Measurements from ENCODE around the gene CACNG8. TPM values are rescaled to one million over a fixed set of nuclear protein-coding genes. Genes with fewer than 3 reads are reported as not detected.

The CACNG8 gene
- total RNA-seq, 1 experiment from 2014 or later, result 12.5 TPM

DNA sequence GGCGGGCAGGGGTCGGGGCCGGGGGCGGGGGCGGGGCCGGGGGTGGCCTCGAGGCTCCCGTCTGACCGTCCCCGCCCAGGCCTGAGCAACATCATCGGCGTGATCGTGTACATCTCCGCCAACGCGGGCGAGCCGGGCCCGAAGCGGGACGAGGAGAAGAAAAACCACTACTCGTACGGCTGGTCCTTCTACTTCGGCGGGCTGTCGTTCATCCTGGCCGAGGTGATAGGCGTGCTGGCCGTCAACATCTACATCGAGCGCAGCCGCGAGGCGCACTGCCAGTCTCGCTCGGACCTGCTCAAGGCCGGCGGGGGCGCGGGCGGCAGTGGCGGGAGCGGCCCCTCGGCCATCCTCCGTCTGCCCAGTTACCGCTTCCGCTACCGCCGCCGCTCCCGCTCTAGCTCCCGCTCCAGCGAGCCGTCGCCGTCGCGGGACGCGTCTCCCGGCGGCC, 19.3 kb downstream of the CACNG8 start (continued):
- TF ChIP-seq TCF7 (CRISPR knock-in tag; IDR thresholded peaks at IDR 0.05; ENCODE audit: low read depth) (0 out of 2 replicates have a peak, but pooled peaks have one; percentile 27), MYBL2 (CRISPR knock-in tag; IDR thresholded peaks at IDR 0.05) (0 out of 2 replicates have a peak, but pooled peaks have one; percentile 43), ZNF532 (CRISPR knock-in tag; IDR thresholded peaks at IDR 0.05; ENCODE audit: borderline replicate concordance) (no peak)
- TF ChIP-seq, protein P1, sequence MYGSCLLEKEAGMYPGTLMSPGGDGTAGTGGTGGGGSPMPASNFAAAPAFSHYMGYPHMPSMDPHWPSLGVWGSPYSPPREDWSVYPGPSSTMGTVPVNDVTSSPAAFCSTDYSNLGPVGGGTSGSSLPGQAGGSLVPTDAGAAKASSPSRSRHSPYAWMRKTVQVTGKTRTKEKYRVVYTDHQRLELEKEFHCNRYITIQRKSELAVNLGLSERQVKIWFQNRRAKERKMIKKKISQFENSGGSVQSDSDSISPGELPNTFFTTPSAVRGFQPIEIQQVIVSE (CRISPR knock-in tag; IDR thresholded peaks at IDR 0.05; ENCODE audit: borderline replicate concordance), result no peak

GRCh38 chr19:53982611-53983010, 19.9 kb downstream of the CACNG8 start:
- H3K27ac Mint-ChIP-seq, result no peak overlapping the region
- no peaks in the 10 kb centered on the region for H3K9me3 Mint-ChIP-seq
- no peaks in the 10 kb centered on the region for H3K36me3 Mint-ChIP-seq
- CTCF ChIA-PET, result interaction anchor here (3.1 to 3.2 kb wide), 3 partner anchors 41 to 70 kb away, joined by 26 to 48 read pairs (median 44); no protein-coding TSS in a partner anchor
- DNase-seq (ENCODE audit: low spot score), result peak; percentile 62
- H3K4me1 Mint-ChIP-seq, result peaks cover 11% of the 10 kb centered on the region
- TF ChIP-seq, protein P2, sequence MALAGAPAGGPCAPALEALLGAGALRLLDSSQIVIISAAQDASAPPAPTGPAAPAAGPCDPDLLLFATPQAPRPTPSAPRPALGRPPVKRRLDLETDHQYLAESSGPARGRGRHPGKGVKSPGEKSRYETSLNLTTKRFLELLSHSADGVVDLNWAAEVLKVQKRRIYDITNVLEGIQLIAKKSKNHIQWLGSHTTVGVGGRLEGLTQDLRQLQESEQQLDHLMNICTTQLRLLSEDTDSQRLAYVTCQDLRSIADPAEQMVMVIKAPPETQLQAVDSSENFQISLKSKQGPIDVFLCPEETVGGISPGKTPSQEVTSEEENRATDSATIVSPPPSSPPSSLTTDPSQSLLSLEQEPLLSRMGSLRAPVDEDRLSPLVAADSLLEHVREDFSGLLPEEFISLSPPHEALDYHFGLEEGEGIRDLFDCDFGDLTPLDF (CRISPR knock-in tag; IDR thresholded peaks at IDR 0.05), result no peak
- TF ChIP-seq TCF7 (CRISPR knock-in tag; IDR thresholded peaks at IDR 0.05; ENCODE audit: low read depth) (no peak), FOXP1 (CRISPR knock-in tag; IDR thresholded peaks at IDR 0.05; ENCODE audit: borderline replicate concordance) (no peak), RORB (CRISPR knock-in tag; IDR thresholded peaks at IDR 0.05) (no peak), PRRX2 (CRISPR knock-in tag; IDR thresholded peaks at IDR 0.05) (no peak)
- TF ChIP-seq, protein P3, sequence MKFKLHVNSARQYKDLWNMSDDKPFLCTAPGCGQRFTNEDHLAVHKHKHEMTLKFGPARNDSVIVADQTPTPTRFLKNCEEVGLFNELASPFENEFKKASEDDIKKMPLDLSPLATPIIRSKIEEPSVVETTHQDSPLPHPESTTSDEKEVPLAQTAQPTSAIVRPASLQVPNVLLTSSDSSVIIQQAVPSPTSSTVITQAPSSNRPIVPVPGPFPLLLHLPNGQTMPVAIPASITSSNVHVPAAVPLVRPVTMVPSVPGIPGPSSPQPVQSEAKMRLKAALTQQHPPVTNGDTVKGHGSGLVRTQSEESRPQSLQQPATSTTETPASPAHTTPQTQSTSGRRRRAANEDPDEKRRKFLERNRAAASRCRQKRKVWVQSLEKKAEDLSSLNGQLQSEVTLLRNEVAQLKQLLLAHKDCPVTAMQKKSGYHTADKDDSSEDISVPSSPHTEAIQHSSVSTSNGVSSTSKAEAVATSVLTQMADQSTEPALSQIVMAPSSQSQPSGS (CRISPR knock-in tag; IDR thresholded peaks at IDR 0.05; ENCODE audit: borderline replicate concordance, low read depth), result no peak
- TF ChIP-seq, protein P4, sequence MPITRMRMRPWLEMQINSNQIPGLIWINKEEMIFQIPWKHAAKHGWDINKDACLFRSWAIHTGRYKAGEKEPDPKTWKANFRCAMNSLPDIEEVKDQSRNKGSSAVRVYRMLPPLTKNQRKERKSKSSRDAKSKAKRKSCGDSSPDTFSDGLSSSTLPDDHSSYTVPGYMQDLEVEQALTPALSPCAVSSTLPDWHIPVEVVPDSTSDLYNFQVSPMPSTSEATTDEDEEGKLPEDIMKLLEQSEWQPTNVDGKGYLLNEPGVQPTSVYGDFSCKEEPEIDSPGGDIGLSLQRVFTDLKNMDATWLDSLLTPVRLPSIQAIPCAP (CRISPR knock-in tag; IDR thresholded peaks at IDR 0.05), result no peak
- ATAC-seq, result no peak
- POLR2A ChIA-PET, result interaction anchor here (0.7 kb wide), 1 partner anchor 121 kb away, joined by 3 read pairs; no protein-coding TSS in a partner anchor
- H3K4me3 Mint-ChIP-seq, result no peak overlapping the region
- peaks cover 4% of the 10 kb centered on the region; the same call in 1 of the 2 replicates for H3K27me3 Mint-ChIP-seq (ENCODE audit: low read depth)

DNA sequence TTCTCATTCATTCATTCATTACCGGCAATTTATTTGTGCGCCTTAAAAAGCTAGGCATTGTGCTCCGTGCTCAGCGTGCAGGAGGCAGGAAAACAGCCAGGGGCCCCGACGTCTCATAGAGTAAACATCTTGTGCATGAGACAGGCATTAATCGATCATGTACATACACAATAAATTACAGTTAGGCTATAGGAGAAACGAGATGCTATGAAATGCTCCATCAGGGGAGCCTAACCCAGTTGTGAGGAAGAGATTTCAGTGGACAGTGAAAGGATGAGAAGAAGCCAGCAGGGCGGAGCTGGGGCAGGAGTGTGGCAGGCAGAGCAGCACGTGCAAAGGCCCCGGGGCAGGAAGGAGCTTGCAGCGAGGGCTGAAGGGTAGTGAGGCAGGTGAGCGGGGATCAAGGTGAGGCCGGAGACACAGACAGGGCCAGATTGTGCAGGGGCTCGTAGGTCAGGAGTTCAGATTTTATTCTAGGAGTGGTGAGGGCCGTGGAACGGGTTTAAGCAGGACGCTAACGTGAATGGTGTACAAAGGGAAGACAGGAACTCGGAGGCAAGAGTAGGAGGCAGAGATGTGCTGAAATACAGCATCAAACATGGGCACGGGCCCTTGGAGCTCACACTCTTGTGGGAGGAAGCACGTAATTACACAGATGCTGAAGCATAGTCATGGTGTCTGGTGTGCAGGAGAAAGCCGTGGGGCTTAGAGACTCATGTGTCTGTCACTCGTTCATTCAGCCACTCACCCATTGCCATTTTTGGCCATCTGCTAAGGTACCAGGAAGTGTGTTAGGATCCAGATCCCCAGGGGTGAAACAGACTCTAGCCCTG, 20.9 kb downstream of the CACNG8 start:
- H3K36me3 Mint-ChIP-seq, result no peaks in the 10 kb centered on the region
- H3K9me3 Mint-ChIP-seq, result no peaks in the 10 kb centered on the region
- peaks cover 4% of the 10 kb centered on the region for H3K27me3 Mint-ChIP-seq (ENCODE audit: low read depth)
- H3K4me1 Mint-ChIP-seq, result peaks cover 9% of the 10 kb centered on the region
- no peak overlapping the region for H3K27ac Mint-ChIP-seq
- ATAC-seq (no peak), DNase-seq (ENCODE audit: low spot score) (no peak)
- H3K4me3 Mint-ChIP-seq, result no peak overlapping the region
- CTCF ChIA-PET, result interaction anchor here (1.2 kb wide), 1 partner anchor 35 kb away, joined by 3 read pairs; no protein-coding TSS in a partner anchor
- POLR2A ChIA-PET, result no interaction called here
- no peak for TF ChIP-seq ZBTB21 (CRISPR knock-in tag; IDR thresholded peaks at IDR 0.05; ENCODE audit: borderline replicate concordance)
- no peak for TF ChIP-seq ZNF416 (CRISPR knock-in tag; IDR thresholded peaks at IDR 0.05)
- TF ChIP-seq, protein P5, sequence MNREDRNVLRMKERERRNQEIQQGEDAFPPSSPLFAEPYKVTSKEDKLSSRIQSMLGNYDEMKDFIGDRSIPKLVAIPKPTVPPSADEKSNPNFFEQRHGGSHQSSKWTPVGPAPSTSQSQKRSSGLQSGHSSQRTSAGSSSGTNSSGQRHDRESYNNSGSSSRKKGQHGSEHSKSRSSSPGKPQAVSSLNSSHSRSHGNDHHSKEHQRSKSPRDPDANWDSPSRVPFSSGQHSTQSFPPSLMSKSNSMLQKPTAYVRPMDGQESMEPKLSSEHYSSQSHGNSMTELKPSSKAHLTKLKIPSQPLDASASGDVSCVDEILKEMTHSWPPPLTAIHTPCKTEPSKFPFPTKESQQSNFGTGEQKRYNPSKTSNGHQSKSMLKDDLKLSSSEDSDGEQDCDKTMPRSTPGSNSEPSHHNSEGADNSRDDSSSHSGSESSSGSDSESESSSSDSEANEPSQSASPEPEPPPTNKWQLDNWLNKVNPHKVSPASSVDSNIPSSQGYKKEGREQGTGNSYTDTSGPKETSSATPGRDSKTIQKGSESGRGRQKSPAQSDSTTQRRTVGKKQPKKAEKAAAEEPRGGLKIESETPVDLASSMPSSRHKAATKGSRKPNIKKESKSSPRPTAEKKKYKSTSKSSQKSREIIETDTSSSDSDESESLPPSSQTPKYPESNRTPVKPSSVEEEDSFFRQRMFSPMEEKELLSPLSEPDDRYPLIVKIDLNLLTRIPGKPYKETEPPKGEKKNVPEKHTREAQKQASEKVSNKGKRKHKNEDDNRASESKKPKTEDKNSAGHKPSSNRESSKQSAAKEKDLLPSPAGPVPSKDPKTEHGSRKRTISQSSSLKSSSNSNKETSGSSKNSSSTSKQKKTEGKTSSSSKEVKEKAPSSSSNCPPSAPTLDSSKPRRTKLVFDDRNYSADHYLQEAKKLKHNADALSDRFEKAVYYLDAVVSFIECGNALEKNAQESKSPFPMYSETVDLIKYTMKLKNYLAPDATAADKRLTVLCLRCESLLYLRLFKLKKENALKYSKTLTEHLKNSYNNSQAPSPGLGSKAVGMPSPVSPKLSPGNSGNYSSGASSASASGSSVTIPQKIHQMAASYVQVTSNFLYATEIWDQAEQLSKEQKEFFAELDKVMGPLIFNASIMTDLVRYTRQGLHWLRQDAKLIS (CRISPR knock-in tag; IDR thresholded peaks at IDR 0.05; ENCODE audit: borderline replicate concordance), result no peak
- TF ChIP-seq ESRRA (CRISPR knock-in tag; IDR thresholded peaks at IDR 0.05; ENCODE audit: borderline replicate concordance), result 0 out of 2 replicates have a peak, but pooled peaks have one; percentile 15
- TF ChIP-seq FOXJ3 (CRISPR knock-in tag; IDR thresholded peaks at IDR 0.05; ENCODE audit: borderline replicate concordance), result no peak
- TF ChIP-seq ZNF317 (CRISPR knock-in tag; IDR thresholded peaks at IDR 0.05; ENCODE audit: borderline replicate concordance, low read depth), result no peak
- TF ChIP-seq CREB1 (CRISPR knock-in tag; IDR thresholded peaks at IDR 0.05), result no peak

All from WTC11 (cell line).